Liver (tissue), 3 donors: ENCODE measurements around the gene SLC39A6.

Experiments used
- EGR1 ChIP-seq, 2 donors: IDR thresholded peaks; 2 replicates each; pipeline ENCODE4 v1.6.1; 2016 to 2018; ENCODE audit warnings: antibody characterized with exemption in 2 of 2, low read depth in 2 of 2
- FOXA1 ChIP-seq: IDR thresholded peaks from 2 replicates; pipeline ENCODE4 v1.6.1; 2016; ENCODE audit warnings: antibody characterized with exemption
- GABPA ChIP-seq, 2 donors: IDR thresholded peaks in 1 of 2; conservative IDR thresholded peaks in 1 of 2; 2 replicates each; pipeline ENCODE4 v1.6.1; 2016; ENCODE audit warnings: antibody characterized with exemption in 2 of 2, mild to moderate bottlenecking in 1 of 2, moderate library complexity in 1 of 2
- HNF4A ChIP-seq, 2 donors: conservative IDR thresholded peaks; 2 replicates each; pipeline ENCODE4 v1.6.1; 2016; ENCODE audit warnings: antibody characterized with exemption in 2 of 2, mild to moderate bottlenecking in 2 of 2
- JUND ChIP-seq, 2 donors: IDR thresholded peaks; 2 replicates each; pipeline ENCODE4 v1.6.1; 2016; ENCODE audit warnings: antibody characterized with exemption in 2 of 2
- RAD21 ChIP-seq, 2 donors: IDR thresholded peaks; 2 replicates each; pipeline ENCODE4 v1.6.1; 2016; ENCODE audit warnings: antibody characterized with exemption in 2 of 2, mild to moderate bottlenecking in 2 of 2
- SP1 ChIP-seq: IDR thresholded peaks from 2 replicates; pipeline ENCODE4 v1.6.1; 2018; ENCODE audit warnings: antibody characterized with exemption, mild to moderate bottlenecking
- TAF1 ChIP-seq: conservative IDR thresholded peaks from 2 replicates; pipeline ENCODE4 v1.6.1; 2016; ENCODE audit warnings: antibody characterized with exemption, mild to moderate bottlenecking
- TF ChIP-seq, protein P1 (sequence below): fragments of 150-350 bp; IDR thresholded peaks from 2 replicates; pipeline ENCODE4 v1.5.1; 2017; ENCODE audit warnings: improper control_type of control experiment, low read depth, low read length; ENCODE audit not compliant: missing input control
- TF ChIP-seq, protein P2 (sequence below): IDR thresholded peaks from 2 replicates; pipeline ENCODE4 v1.6.1; 2016; ENCODE audit warnings: antibody characterized with exemption
- TF ChIP-seq, protein P3 (sequence below): IDR thresholded peaks from 2 replicates; pipeline ENCODE4 v1.6.1; 2016; ENCODE audit warnings: antibody characterized with exemption
- donor health status: healthy.
- donor health status: healthy.

DNA sequence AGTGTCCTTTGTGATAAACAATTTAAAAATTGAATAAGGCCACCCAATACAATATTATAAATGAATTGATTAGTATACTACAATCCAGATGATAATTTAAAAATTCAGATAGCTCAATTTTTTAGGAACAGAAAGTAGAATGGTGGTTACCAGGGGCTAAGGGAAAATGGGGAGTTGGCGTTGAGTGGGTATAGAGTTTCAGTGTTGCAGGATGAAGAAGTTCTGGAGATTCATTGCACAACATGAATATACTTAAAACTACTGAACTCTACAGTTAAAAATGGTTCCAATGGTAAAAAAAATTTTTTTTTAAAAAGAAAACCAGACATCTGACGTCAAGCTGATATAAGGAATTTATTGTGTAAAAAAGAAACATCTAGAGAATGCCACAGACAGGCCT, 20.9 kb downstream of the SLC39A6 start:
- TF ChIP-seq, protein P1, sequence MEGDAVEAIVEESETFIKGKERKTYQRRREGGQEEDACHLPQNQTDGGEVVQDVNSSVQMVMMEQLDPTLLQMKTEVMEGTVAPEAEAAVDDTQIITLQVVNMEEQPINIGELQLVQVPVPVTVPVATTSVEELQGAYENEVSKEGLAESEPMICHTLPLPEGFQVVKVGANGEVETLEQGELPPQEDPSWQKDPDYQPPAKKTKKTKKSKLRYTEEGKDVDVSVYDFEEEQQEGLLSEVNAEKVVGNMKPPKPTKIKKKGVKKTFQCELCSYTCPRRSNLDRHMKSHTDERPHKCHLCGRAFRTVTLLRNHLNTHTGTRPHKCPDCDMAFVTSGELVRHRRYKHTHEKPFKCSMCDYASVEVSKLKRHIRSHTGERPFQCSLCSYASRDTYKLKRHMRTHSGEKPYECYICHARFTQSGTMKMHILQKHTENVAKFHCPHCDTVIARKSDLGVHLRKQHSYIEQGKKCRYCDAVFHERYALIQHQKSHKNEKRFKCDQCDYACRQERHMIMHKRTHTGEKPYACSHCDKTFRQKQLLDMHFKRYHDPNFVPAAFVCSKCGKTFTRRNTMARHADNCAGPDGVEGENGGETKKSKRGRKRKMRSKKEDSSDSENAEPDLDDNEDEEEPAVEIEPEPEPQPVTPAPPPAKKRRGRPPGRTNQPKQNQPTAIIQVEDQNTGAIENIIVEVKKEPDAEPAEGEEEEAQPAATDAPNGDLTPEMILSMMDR, result no peak
- no peak for TF ChIP-seq JUND (IDR thresholded peaks at IDR 0.05)
- TF ChIP-seq, protein P2, sequence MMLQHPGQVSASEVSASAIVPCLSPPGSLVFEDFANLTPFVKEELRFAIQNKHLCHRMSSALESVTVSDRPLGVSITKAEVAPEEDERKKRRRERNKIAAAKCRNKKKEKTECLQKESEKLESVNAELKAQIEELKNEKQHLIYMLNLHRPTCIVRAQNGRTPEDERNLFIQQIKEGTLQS, result no peak
- TF ChIP-seq GABPA (IDR thresholded peaks at IDR 0.05 in 1 of 2, conservative IDR thresholded peaks at IDR 0.05 in 1 of 2), result no peak
- no peak for TF ChIP-seq SP1
- TF ChIP-seq FOXA1, result no peak
- TF ChIP-seq HNF4A (conservative IDR thresholded peaks at IDR 0.05), result no peak
- TF ChIP-seq, protein P3, sequence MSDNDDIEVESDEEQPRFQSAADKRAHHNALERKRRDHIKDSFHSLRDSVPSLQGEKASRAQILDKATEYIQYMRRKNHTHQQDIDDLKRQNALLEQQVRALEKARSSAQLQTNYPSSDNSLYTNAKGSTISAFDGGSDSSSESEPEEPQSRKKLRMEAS, result no peak
- TF ChIP-seq EGR1 (IDR thresholded peaks at IDR 0.05; ENCODE audit: low read depth in 2 of 2), result no peak
- no peak for TF ChIP-seq RAD21 (IDR thresholded peaks at IDR 0.05)
- no peak for TF ChIP-seq TAF1
